Measurements from ENCODE around the gene FBXL13.

The FBXL13 gene
- 0.86 to 1.8 (median 1.4) reads per million in 3 donors for total RNA-seq

- H3K4me3 ChIP-seq (ENCODE audit: insufficient read depth, low read depth, low read length, poor library complexity, severe bottlenecking), result peak within 1 kb of the TSS; percentile 86
- no peaks in the 10 kb centered on the region for H3K36me3 ChIP-seq (ENCODE audit: control insufficient read depth, insufficient read depth, low read length)
- H3K27me3 ChIP-seq (replicated peaks; ENCODE audit: control insufficient read depth, insufficient read depth, low read length, poor library complexity, severe bottlenecking), result no peaks in the 10 kb centered on the region
- no peaks in the 10 kb centered on the region for H3K9me3 ChIP-seq (ENCODE audit: control insufficient read depth, low read length)
- peaks cover 11% of the 10 kb centered on the region for H3K4me1 ChIP-seq (ENCODE audit: control insufficient read depth, insufficient read depth, low read length, poor library complexity, severe bottlenecking)
- peak within 1 kb of the TSS; percentile 63 for H3K27ac ChIP-seq (ENCODE audit: insufficient read depth, low read length, poor library complexity, severe bottlenecking)
- DNase-seq, result peak; percentile 85 to 88 (median 85)
These were observed at the start of gene FBXL13, which contains the start of gene ARMC10 for GRCh38 chr7:103074519-103075336. TSS of gene FBXL13 (minus strand) at chr7:103074796. TSS of gene ARMC10 (plus strand) at chr7:103075140. CDS start at chr7:103075273, 133 bp downstream.

- no peak overlapping the region for H3K4me3 ChIP-seq (ENCODE audit: insufficient read depth, low read depth, low read length, poor library complexity, severe bottlenecking)
- H3K27ac ChIP-seq (ENCODE audit: insufficient read depth, low read length, poor library complexity, severe bottlenecking), result no peak overlapping the region
- H3K9me3 ChIP-seq (ENCODE audit: control insufficient read depth, low read length), result no peaks in the 10 kb centered on the region
- peaks cover 25% of the 10 kb centered on the region for H3K36me3 ChIP-seq (ENCODE audit: control insufficient read depth, insufficient read depth, low read length)
- no peaks in the 10 kb centered on the region for H3K27me3 ChIP-seq (replicated peaks; ENCODE audit: control insufficient read depth, insufficient read depth, low read length, poor library complexity, severe bottlenecking)
- DNase-seq, result no peak
- H3K4me1 ChIP-seq (ENCODE audit: control insufficient read depth, insufficient read depth, low read length, poor library complexity, severe bottlenecking), result no peaks in the 10 kb centered on the region
These were observed 48.9 kb upstream of the FBXL13 start for GRCh38 chr7:103123529-103123928.

- Histone ChIP-seq H3K4me1 (ENCODE audit: control insufficient read depth, insufficient read depth, low read length, poor library complexity, severe bottlenecking) (no peaks in the 10 kb centered on the region), H3K27ac (ENCODE audit: insufficient read depth, low read length, poor library complexity, severe bottlenecking) (no peak overlapping the region), H3K9me3 (ENCODE audit: control insufficient read depth, low read length) (no peaks in the 10 kb centered on the region), H3K4me3 (ENCODE audit: insufficient read depth, low read depth, low read length, poor library complexity, severe bottlenecking) (no peak overlapping the region), H3K27me3 (replicated peaks; ENCODE audit: control insufficient read depth, insufficient read depth, low read length, poor library complexity, severe bottlenecking) (no peaks in the 10 kb centered on the region), H3K36me3 (ENCODE audit: control insufficient read depth, insufficient read depth, low read length) (peaks cover 15% of the 10 kb centered on the region)
- DNase-seq, result no peak
These were observed 47.0 kb upstream of the FBXL13 start for GRCh38 chr7:103121641-103122040.

GRCh38 chr7:103120362-103120761, 45.8 kb upstream of the FBXL13 start:
- H3K9me3 ChIP-seq (ENCODE audit: control insufficient read depth, low read length), result no peaks in the 10 kb centered on the region

GRCh38 chr7:103119791-103120291, 45.2 kb upstream of the FBXL13 start:
- DNase-seq, result no peak
- Histone ChIP-seq H3K27ac (ENCODE audit: insufficient read depth, low read length, poor library complexity, severe bottlenecking) (no peak overlapping the region), H3K4me3 (ENCODE audit: insufficient read depth, low read depth, low read length, poor library complexity, severe bottlenecking) (no peak overlapping the region)

More at GRCh38 chr7:103120362-103120761, 45.8 kb upstream of the FBXL13 start:
- Histone ChIP-seq H3K4me1 (ENCODE audit: control insufficient read depth, insufficient read depth, low read length, poor library complexity, severe bottlenecking) (no peaks in the 10 kb centered on the region), H3K4me3 (ENCODE audit: insufficient read depth, low read depth, low read length, poor library complexity, severe bottlenecking) (no peak overlapping the region), H3K36me3 (ENCODE audit: control insufficient read depth, insufficient read depth, low read length) (peaks cover 15% of the 10 kb centered on the region), H3K27me3 (replicated peaks; ENCODE audit: control insufficient read depth, insufficient read depth, low read length, poor library complexity, severe bottlenecking) (no peaks in the 10 kb centered on the region), H3K27ac (ENCODE audit: insufficient read depth, low read length, poor library complexity, severe bottlenecking) (no peak overlapping the region)
- DNase-seq, result no peak

GRCh38 chr7:103117465-103117864, 42.9 kb upstream of the FBXL13 start:
- Histone ChIP-seq H3K36me3 (ENCODE audit: control insufficient read depth, insufficient read depth, low read length) (peaks cover 15% of the 10 kb centered on the region), H3K4me1 (ENCODE audit: control insufficient read depth, insufficient read depth, low read length, poor library complexity, severe bottlenecking) (no peaks in the 10 kb centered on the region), H3K9me3 (ENCODE audit: control insufficient read depth, low read length) (no peaks in the 10 kb centered on the region), H3K27me3 (replicated peaks; ENCODE audit: control insufficient read depth, insufficient read depth, low read length, poor library complexity, severe bottlenecking) (no peaks in the 10 kb centered on the region), H3K27ac (ENCODE audit: insufficient read depth, low read length, poor library complexity, severe bottlenecking) (no peak overlapping the region), H3K4me3 (ENCODE audit: insufficient read depth, low read depth, low read length, poor library complexity, severe bottlenecking) (no peak overlapping the region)
- no peak for DNase-seq

More at GRCh38 chr7:103119791-103120291, 45.2 kb upstream of the FBXL13 start:
- no peaks in the 10 kb centered on the region for H3K9me3 ChIP-seq (ENCODE audit: control insufficient read depth, low read length)
- no peaks in the 10 kb centered on the region for H3K4me1 ChIP-seq (ENCODE audit: control insufficient read depth, insufficient read depth, low read length, poor library complexity, severe bottlenecking)
- peaks cover 15% of the 10 kb centered on the region for H3K36me3 ChIP-seq (ENCODE audit: control insufficient read depth, insufficient read depth, low read length)
- H3K27me3 ChIP-seq (replicated peaks; ENCODE audit: control insufficient read depth, insufficient read depth, low read length, poor library complexity, severe bottlenecking), result no peaks in the 10 kb centered on the region

GRCh38 chr7:103116991-103117390, 42.4 kb upstream of the FBXL13 start:
- H3K9me3 ChIP-seq (ENCODE audit: control insufficient read depth, low read length), result no peaks in the 10 kb centered on the region
- H3K27me3 ChIP-seq (replicated peaks; ENCODE audit: control insufficient read depth, insufficient read depth, low read length, poor library complexity, severe bottlenecking), result no peaks in the 10 kb centered on the region
- no peak overlapping the region for H3K4me3 ChIP-seq (ENCODE audit: insufficient read depth, low read depth, low read length, poor library complexity, severe bottlenecking)
- H3K36me3 ChIP-seq (ENCODE audit: control insufficient read depth, insufficient read depth, low read length), result peaks cover 15% of the 10 kb centered on the region
- H3K27ac ChIP-seq (ENCODE audit: insufficient read depth, low read length, poor library complexity, severe bottlenecking), result no peak overlapping the region
- no peaks in the 10 kb centered on the region for H3K4me1 ChIP-seq (ENCODE audit: control insufficient read depth, insufficient read depth, low read length, poor library complexity, severe bottlenecking)
- DNase-seq, result no peak

- Histone ChIP-seq H3K36me3 (ENCODE audit: control insufficient read depth, insufficient read depth, low read length) (peaks cover 13% of the 10 kb centered on the region), H3K27ac (ENCODE audit: insufficient read depth, low read length, poor library complexity, severe bottlenecking) (no peak overlapping the region), H3K4me3 (ENCODE audit: insufficient read depth, low read depth, low read length, poor library complexity, severe bottlenecking) (no peak overlapping the region), H3K9me3 (ENCODE audit: control insufficient read depth, low read length) (no peaks in the 10 kb centered on the region), H3K27me3 (replicated peaks; ENCODE audit: control insufficient read depth, insufficient read depth, low read length, poor library complexity, severe bottlenecking) (no peaks in the 10 kb centered on the region), H3K4me1 (ENCODE audit: control insufficient read depth, insufficient read depth, low read length, poor library complexity, severe bottlenecking) (no peaks in the 10 kb centered on the region)
- DNase-seq, result no peak
These were observed 41.9 kb upstream of the FBXL13 start for GRCh38 chr7:103116511-103116910.

GRCh38 chr7:103115771-103116170, 41.2 kb upstream of the FBXL13 start:
- H3K4me3 ChIP-seq (ENCODE audit: insufficient read depth, low read depth, low read length, poor library complexity, severe bottlenecking), result no peak overlapping the region
- no peaks in the 10 kb centered on the region for H3K4me1 ChIP-seq (ENCODE audit: control insufficient read depth, insufficient read depth, low read length, poor library complexity, severe bottlenecking)
- DNase-seq, result no peak
- H3K27ac ChIP-seq (ENCODE audit: insufficient read depth, low read length, poor library complexity, severe bottlenecking), result no peak overlapping the region
- no peaks in the 10 kb centered on the region for H3K27me3 ChIP-seq (replicated peaks; ENCODE audit: control insufficient read depth, insufficient read depth, low read length, poor library complexity, severe bottlenecking)
- no peaks in the 10 kb centered on the region for H3K9me3 ChIP-seq (ENCODE audit: control insufficient read depth, low read length)
- peaks cover 6% of the 10 kb centered on the region for H3K36me3 ChIP-seq (ENCODE audit: control insufficient read depth, insufficient read depth, low read length)

GRCh38 chr7:103114576-103115008, 40.0 kb upstream of the FBXL13 start:
- no peak overlapping the region for H3K27ac ChIP-seq (ENCODE audit: insufficient read depth, low read length, poor library complexity, severe bottlenecking)
- no peaks in the 10 kb centered on the region for H3K4me1 ChIP-seq (ENCODE audit: control insufficient read depth, insufficient read depth, low read length, poor library complexity, severe bottlenecking)
- no peaks in the 10 kb centered on the region for H3K27me3 ChIP-seq (replicated peaks; ENCODE audit: control insufficient read depth, insufficient read depth, low read length, poor library complexity, severe bottlenecking)

More at GRCh38 chr7:103114576-103115008, 40.0 kb upstream of the FBXL13 start:
- no peak overlapping the region for H3K4me3 ChIP-seq (ENCODE audit: insufficient read depth, low read depth, low read length, poor library complexity, severe bottlenecking)
- H3K9me3 ChIP-seq (ENCODE audit: control insufficient read depth, low read length), result no peaks in the 10 kb centered on the region
- DNase-seq, result no peak
- H3K36me3 ChIP-seq (ENCODE audit: control insufficient read depth, insufficient read depth, low read length), result peaks cover 3% of the 10 kb centered on the region

Data from effector memory CD4-positive, alpha-beta T cell (primary cell).